ENCODE results near the gene DOCK2.

The DOCK2 gene

GRCh38 chr5:169732841-169733240 lies 95.8 kb downstream of the DOCK2 start:
- no peak overlapping the region for H3K27ac ChIP-seq
- TF ChIP-seq ZFX (IDR thresholded peaks at IDR 0.05; ENCODE audit: borderline replicate concordance) (no peak), CTCF (IDR thresholded peaks at IDR 0.05) (no peak)

- TF ChIP-seq ZFX (IDR thresholded peaks at IDR 0.05; ENCODE audit: borderline replicate concordance) = no peak
- TF ChIP-seq CTCF (IDR thresholded peaks at IDR 0.05) = no peak
- H3K27ac ChIP-seq = no peak overlapping the region
Measured at GRCh38 chr5:169735913-169736312, 98.8 kb downstream of the DOCK2 start.

- H3K27ac ChIP-seq = no peak overlapping the region
- TF ChIP-seq CTCF (IDR thresholded peaks at IDR 0.05) = no peak
- no peak for TF ChIP-seq ZFX (IDR thresholded peaks at IDR 0.05; ENCODE audit: borderline replicate concordance)
Measured at GRCh38 chr5:169736653-169737052, 99.6 kb downstream of the DOCK2 start.

- TF ChIP-seq ZFX (IDR thresholded peaks at IDR 0.05; ENCODE audit: borderline replicate concordance) = no peak
- TF ChIP-seq CTCF (IDR thresholded peaks at IDR 0.05) = no peak
- H3K27ac ChIP-seq = no peak overlapping the region
Measured at GRCh38 chr5:169740435-169740834, 103.4 kb downstream of the DOCK2 start.

GRCh38 chr5:169742771-169743296 lies 105.8 kb downstream of the DOCK2 start:
- H3K27ac ChIP-seq = no peak overlapping the region
- TF ChIP-seq CTCF (IDR thresholded peaks at IDR 0.05) = no peak
- TF ChIP-seq ZFX (IDR thresholded peaks at IDR 0.05; ENCODE audit: borderline replicate concordance) = no peak

GRCh38 chr5:169744336-169744735 lies 107.3 kb downstream of the DOCK2 start:
- TF ChIP-seq CTCF (IDR thresholded peaks at IDR 0.05) = no peak
- TF ChIP-seq ZFX (IDR thresholded peaks at IDR 0.05; ENCODE audit: borderline replicate concordance) = no peak
- H3K27ac ChIP-seq = no peak overlapping the region

GRCh38 chr5:169745441-169746146 lies 108.5 kb downstream of the DOCK2 start:
- no peak overlapping the region for H3K27ac ChIP-seq
- TF ChIP-seq ZFX (IDR thresholded peaks at IDR 0.05; ENCODE audit: borderline replicate concordance) (no peak), CTCF (IDR thresholded peaks at IDR 0.05) (no peak)
